HG02763 (cell line): ENCODE measurements around the gene TFRC.
A peak's percentile ranks its signal among the peaks of the same experiment; 100 is the strongest.
"Not testable (repeated sequence)": the region's sequence is repeated elsewhere in the genome, so short reads cannot be mapped to it uniquely, and the experiment has no call there.

Source experiments
- ATAC-seq: cut with Tn5 transposase; IDR thresholded peaks from one replicate; pipeline ENCODE4 v1.9.1; 2021; ENCODE audit warnings: mild to moderate bottlenecking, moderate library complexity; ENCODE audit not compliant: unreplicated experiment

Gene TFRC

GRCh38 chr3:196082619-196082971 is 705 bp upstream of the TFRC start:
- no peak for ATAC-seq

DNA sequence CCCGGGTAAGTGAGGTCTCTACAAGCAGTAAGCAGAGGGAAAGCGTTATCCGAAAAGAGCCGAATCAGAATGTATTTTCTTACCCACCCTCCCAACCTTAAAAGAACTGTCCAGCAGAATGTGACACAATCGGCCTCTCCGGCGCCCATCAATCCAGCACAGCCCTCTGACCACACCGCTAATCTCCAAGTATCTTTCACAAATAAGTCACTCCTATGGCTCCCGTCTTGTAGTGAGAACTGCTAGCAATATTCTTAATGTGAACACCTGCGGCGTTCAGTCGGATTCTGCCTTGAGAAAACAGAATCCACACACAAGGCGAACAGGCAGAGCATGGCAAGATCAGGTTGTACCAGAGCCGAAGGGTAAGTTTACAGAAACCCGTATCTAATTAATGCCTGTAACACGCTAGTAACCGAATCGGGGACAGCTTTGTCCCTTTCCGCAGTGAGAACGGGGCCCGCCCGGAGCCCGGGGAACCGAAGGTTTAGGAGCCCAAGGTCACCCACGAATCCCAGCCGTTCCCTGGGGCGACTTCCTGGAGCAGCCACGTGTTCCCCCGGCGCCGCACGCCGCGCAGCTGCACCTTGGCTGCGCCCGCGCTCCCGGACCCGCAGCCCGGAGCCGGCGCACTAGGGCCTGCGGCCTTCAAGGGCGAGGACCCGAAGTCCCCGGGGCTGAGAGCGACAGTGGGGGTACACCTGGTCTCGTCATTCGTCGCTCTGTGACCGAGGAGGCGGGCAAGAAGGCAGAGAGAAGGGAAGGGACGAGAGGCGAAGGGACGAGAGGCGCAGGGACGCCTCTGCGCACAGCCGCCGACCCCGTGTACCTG is 672 bp downstream of the TFRC start:
- peak; percentile 36 for ATAC-seq

DNA sequence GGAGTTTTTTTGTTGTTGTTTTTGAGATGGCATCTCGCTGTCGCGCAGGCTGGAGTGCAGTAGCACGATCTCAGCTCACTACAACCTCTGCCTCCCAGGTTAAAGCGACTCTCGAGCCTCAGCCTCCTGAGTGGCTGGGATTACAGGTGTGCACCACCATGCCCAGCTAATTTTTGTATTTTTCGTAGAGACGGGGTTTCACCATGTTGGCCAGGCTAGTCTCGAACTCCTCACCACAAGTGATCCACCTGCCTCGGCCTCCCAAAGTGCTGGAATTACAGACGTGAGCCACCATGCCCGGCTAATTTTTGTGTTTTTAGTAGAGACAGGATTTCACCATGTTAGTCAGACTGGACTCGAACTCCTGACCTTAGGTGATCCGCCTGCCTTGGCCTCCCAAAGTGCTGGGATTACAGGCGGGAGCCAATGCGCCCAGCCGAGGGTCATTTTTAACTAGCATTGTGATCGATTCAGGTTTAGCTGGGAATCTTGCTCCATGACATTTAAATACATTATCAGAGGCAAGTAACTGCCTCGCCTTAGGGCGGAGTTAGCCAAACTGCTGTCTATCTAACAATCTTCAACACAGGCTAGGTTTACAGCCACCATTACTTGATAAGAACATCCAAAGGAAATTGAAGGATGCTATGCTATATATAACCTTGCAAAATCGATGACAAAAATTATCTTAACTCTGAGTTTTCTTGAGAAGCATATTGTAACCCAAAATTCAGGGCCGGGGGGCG is 1.6 kb downstream of the TFRC start:
- ATAC-seq: not testable (repeated sequence)

DNA sequence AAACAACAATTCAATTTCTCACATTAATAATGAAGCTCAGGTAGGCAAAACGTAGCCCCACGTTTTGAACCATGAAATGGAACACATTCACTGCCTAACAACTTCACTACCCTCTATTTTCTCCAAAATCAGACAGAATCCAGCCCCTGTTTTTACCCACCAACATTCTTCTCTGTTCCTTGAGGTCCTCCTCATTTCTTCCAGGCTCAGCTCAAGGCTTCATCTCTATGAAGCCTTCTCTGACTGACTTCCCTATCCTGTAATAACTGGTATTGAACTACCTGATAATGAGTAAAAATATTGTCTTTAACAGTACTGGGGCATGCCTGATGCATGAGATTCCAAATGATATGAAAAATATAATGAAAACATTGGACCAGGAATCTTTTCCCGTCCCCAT is 2.2 kb downstream of the TFRC start:
- no peak for ATAC-seq

GRCh38 chr3:196075013-196075412 is 6.9 kb downstream of the TFRC start:
- no peak for ATAC-seq

DNA sequence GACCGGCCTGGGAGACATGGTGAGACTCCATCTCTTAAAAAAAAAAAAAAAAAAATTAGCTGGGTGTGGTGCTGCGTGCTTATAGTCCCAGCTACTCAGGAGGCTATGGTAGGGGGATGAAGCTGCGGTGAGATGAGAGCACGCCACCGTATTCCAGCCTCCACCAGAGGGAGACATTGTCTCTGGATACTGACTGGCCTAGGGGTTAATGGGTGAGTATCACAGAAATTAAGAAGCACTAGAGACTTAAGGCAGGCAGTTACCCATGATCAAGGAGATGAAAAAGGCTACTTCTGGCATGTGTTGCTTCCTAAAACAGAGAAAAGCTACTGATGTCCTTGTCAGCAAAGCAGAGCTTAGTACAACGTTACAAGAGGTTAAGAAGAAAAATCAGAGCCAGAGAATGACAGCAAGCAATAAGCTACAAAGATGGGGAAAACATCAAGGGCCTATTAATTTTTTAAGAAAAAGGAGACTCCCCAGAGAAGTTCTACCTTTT is 8.6 kb downstream of the TFRC start:
- no peak for ATAC-seq

DNA sequence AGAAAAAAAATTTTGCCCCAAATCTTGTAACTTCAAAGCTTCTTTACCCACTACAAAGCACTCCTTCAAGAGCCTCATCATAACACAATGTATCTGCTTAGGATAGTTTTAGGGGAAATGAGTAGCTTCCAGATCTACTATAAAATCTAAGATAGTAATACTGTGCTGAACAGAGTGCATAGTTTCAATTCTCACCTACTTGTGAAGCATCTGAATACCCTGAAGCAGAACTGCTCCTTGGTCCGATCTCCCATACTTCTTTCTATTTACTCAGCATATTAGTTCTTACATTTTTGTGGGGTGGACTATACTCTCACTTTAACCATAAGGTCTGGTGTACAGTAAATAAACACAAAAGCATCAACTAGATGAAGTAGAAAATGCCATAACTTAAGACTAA is 9.6 kb downstream of the TFRC start:
- no peak for ATAC-seq

DNA sequence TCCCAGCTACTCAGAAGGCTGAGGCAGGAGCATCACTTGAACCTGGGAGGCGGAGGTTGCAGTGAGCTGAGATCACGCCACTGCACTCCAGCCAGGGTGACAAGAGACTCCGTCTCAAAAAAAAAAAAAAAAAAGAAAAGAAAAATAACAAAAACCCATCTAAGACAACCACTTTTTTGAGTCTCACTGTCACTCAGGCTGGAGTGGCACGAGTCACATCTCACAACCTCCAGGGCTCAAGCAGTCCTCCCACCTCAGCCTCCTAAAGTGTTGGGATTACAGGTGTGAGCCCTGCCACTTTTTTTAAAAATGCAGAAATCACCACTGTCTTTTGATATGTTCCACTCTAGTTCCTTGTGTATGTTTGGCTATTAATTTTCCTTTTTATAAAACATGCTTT is 13.1 kb downstream of the TFRC start:
- ATAC-seq: not testable (repeated sequence)

DNA sequence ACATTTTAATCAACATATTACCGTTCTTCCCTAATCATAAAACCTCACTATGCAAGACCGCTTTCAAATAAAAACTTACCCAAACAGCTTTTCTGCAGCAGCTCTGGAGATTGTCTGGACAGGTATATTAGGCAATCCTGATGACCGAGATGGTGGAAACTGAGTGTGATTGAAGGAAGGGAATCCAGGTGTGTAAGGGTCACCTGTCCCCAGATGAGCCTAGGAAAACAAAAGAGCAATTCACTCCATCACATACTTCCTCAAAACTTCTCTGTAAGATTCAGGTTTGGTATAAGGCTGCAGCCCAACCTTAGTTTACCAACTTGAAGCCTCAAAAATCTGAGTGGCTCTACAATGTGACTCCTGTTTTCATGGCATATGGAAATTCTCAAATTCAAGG is 14.5 kb downstream of the TFRC start:
- no peak for ATAC-seq

GRCh38 chr3:196063971-196064370 is 17.9 kb downstream of the TFRC start:
- no peak for ATAC-seq

- no peak for ATAC-seq
These were observed 18.4 kb downstream of the TFRC start for GRCh38 chr3:196063456-196063855.

- no peak for ATAC-seq
These were observed 18.8 kb downstream of the TFRC start for GRCh38 chr3:196063049-196063448.

GRCh38 chr3:196060834-196061233 is 21.1 kb downstream of the TFRC start:
- ATAC-seq: no peak

- no peak for ATAC-seq
These were observed 24.0 kb downstream of the TFRC start for GRCh38 chr3:196057760-196058331.

DNA sequence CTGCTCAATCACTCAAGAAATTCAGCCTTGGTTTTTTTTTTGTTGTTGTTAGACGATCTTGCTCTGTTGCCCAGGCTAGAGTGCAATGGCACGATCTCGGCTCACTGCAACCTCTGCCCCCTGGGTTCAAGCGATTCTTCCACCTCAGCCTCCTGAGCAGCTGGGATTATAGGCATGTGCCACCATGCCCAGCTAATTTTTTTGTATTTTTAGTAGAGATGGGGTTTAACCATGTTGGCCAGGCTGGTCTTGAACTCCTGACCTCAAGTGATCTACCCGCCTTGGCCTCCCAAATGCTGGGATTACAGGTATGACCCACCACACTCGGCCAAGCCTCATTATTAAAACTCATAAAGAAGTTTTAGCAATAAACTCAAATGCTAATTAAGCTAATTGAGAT is 25.5 kb downstream of the TFRC start:
- ATAC-seq: not testable (repeated sequence)

- no peak for ATAC-seq
These were observed 26.1 kb downstream of the TFRC start for GRCh38 chr3:196055683-196056270.

DNA sequence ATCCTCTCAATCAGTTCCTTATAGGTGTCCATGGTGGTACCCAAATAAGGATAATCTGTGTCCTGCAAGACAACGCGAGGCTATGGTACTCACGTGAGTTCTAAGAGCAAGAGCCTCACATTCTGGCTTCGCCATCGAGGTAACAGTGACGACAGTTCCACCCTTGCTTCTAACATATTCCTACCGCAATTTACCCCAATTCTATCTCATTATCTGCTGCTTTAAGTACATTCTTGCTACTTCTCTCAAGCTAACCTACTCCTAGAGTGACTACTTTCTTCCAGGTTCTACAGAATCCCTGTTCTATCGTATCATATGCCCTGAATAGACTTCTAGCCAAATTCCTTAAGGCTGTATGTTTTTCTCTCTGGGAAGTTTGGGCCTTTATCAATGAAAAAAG is 26.6 kb downstream of the TFRC start:
- ATAC-seq: no peak

DNA sequence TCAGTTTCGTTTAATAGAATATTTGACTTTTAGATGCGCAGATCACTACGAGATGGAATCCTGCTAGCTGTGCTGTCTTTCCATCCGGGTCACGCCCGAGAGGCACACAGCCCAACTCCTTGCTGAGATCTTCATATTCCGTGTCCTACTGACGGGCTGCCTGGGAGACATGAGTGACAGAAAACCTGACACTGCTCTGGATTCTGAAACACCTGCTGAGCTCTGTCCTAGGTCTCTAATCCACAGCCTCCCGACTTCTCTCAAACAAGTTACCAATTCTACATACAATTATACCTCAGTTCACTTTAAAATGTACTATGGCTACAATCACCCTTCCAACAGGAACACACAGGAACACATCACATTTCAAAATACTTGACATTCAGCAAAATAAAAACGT is 27.2 kb downstream of the TFRC start:
- no peak for ATAC-seq

DNA sequence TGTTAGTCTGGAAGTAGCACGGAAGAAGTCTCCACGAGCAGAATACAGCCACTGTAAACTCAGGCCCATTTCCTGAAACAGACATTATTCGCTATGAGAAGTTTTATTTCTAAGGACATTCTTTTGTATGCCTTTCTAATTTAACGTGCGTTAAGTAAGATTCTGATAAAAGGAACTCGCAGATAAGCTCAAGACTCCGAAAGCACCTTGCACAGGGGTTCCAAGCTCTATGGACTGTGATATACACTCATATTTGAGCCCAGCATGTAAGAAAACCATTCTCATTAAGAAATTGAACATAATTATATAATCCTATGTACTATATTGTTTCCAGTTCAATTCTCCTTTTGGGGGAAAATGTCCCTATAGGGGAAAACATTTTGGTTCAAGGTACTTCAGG is 28.4 kb downstream of the TFRC start:
- ATAC-seq: no peak

DNA sequence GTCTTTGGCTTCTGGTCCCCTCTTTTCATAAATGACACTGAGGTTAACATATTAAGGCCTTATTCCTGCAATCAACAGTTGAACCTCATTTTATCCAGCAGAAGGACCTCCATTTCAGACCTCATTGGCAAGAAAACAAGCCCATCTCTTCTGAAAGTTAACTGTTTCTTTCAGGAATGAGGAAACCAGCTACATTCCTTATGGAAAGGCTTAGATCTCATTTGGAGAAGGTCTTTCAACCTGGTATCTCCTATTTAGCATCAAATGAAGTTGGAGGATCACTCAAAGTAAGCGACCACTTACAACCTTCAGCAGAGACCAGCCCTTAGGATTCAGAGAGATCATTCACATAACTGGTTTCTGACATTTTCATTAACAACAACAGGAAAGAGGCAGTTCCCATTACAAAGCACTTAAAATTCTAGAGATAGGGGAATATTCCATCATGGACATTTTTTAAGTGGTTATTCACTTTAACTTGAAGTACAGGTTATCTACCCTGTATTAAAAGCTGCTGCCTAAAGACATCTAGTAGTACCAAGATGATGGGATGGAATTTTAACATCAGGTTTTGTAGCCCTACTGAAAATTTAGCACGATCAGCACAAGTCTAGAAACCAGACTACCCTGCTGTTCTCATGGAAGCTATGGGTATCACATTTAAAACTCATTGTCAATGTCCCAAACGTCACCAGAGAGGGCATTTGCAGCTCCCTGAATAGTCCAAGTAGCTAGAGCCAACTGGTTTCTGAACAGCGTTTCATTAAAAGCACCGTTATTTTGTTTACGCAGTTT is 30.4 kb downstream of the TFRC start:
- ATAC-seq: no peak

GRCh38 chr3:196050597-196050996 is 31.3 kb downstream of the TFRC start:
- no peak for ATAC-seq
